Fibroblast of upper back skin (primary cell): Measurements from ENCODE around the gene LBX1.

ENCODE experiments used
- DNase-seq: peaks from one replicate; pipeline ENCODE4 v3.0.0-alpha.2; 2013

The LBX1 gene, protein sequence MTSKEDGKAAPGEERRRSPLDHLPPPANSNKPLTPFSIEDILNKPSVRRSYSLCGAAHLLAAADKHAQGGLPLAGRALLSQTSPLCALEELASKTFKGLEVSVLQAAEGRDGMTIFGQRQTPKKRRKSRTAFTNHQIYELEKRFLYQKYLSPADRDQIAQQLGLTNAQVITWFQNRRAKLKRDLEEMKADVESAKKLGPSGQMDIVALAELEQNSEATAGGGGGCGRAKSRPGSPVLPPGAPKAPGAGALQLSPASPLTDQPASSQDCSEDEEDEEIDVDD

DNA sequence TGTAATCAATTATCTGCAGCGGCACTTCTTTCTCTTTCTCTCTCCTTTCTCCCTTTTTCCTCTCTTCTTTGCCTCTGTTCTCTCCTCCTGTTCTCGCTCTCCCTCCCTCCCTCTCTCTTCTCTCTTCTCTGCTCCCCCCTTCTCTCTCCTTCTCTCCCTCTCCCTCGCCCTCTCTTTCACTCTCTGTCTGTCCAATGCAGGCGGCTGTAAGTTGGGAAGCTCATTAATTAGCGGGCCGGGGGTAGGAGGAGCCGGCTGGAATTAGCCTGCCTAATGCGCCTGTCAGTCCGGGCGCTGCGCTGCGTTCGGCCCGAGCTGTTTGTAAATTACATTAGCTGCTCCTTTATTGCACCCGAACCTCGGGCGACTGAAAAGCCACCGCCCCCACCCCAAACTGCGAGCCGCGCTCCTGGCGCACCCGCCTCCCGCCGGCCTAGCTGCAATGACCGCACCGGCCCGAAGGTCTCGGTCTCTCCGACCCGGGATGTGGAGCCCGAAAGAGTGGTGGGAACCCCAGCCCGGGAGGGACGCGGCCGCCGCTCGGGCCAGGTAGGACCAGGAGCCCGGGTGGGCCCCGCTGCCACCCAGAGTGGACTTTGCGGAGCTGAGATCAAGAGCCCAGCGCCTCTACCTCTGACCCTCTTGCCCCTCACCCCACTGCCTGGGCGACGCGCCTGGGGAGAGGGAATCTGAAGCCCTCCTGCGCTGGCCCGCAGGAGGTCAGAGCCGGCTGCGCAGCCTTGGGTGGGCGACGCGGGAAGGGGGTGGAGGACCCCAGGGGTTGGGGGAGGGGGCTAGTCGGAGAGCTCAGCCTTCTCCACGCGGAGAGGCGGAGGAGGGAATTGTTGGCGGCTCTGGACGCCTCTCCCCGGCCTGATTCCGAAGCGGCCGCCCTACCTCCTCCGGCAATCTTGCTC is at the start of gene LBX1:
LBX1 (minus strand) TSS at position 198 of the 917 bp plus-strand sequence. CDS start 648 bp downstream, outside the sequence.
- DNase-seq = no peak

DNA sequence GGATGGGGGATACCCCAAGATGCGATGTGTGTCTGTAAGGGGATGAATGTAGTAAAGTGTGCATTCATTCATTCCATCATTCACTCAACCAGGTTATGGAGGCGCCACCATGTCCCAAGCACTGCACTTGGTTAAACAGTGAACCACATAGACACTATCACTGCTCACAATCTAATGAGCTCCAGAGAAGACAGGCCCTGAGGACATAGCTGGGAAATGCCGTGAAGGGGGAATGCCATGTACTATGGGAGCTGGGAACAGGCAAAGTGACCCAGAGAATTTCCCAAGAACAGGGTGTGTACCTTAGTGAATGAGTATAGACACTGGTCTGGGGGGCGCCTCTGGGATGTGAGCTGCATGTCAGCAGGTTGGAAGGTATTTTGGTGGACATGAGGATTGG is 44.5 kb upstream of the LBX1 start:
- DNase-seq = no peak

DNA sequence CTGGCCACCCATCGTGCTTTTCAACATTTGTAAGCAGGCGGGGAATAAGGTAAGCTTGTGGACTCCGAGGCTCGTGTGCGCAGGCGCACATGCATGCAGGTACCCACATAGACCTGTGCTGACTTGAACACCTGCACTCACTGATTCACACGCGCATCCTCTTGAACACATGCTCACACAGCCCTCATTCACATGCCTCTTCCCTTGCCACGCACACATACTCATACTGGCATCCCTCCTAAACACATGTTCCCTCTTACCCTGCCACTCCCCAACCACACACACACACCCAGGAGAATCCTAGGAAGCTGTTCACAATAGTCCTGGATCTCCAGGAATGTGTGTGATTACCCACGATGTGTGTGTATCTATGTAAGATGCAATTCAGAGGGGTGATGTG is 44.1 kb upstream of the LBX1 start:
- no peak for DNase-seq

DNA sequence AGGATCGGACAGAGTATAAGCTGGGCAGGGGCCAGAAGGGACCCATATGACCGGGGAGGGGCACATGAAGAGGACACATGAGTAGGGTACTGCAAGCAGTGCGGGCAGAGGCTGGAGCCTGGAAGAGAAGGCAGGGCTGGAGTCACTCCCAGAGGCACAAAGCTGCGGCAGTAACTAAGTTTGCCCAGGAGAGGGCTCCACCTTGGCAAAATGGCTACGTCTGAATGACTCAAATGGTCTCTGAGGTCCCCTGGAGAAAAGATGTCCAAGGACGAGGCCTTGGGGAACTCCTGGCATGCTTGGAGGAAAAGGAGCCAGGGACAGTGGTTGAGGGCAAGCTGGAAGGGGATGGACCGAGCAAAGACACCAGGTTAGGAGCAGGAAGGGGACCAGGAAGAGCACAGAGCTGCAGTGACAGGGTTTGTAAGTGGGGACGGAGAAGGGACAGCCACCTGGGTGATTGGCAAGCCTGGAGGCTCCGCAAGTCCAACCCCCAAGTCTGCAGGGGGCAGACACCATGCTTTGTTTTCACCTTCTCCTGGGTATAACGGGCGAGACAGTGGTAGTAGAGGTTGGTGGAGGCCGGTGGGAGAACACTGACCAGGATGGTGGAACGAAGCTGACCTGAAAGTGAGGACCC is 43.1 kb upstream of the LBX1 start:
- DNase-seq = peak; percentile 65

DNA sequence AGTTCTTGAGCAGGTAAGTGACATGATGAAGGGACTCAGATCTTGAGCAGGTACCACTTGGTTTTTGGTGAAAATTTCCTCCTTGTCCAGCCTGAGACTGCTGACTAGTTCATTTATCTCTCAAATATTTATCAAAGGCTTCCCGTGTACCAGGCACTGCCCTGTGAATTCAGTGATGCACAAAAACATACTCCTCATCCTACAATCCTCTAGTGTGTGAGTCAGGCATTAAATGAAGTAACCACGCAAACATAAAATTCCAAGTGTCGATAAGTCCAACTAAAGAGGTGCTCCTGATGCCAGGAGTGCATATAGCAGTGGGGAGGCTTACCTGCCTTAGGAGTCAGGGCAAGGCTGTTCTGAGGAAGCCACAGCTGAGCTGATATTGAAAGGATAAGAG is 41.5 kb upstream of the LBX1 start:
- no peak for DNase-seq

DNA sequence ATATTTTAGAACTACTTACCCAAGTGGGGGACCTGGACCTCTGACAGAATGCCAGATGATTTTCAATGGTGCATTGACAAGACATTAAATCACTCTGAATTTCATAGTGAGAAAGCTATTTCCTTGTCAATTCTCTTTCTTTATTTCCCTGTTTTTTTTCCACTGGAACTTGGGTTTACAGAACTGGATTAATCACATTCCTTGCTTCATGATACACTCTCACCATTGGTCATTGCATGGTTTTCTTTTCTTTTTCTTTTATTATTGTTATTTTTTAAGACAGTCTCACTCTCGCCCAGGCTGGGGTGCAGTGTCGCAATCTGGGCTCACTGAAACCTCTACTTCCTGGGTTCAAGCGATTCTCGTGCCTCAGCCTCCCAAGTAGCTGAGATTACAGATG is 38.5 kb upstream of the LBX1 start:
- no peak for DNase-seq

DNA sequence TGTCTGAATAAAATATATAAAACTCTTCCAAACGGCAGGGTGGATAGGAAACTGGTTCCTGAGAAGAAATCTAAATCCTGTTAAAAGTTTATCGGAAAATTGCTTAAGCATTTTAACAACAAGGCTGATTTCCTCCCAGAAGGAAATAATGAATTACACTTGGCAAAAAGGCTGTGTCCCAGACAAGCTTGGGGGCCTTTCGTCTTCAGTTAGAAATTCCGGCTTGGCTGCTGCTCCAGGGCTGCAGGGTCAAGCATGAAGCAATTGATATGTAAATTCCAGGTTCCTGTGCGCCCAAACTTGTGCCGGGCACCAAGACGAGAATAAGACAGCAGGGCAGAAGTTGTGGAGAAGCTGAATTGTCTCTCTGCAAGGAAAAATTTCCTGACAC is 38.0 kb upstream of the LBX1 start:
- no peak for DNase-seq

DNA sequence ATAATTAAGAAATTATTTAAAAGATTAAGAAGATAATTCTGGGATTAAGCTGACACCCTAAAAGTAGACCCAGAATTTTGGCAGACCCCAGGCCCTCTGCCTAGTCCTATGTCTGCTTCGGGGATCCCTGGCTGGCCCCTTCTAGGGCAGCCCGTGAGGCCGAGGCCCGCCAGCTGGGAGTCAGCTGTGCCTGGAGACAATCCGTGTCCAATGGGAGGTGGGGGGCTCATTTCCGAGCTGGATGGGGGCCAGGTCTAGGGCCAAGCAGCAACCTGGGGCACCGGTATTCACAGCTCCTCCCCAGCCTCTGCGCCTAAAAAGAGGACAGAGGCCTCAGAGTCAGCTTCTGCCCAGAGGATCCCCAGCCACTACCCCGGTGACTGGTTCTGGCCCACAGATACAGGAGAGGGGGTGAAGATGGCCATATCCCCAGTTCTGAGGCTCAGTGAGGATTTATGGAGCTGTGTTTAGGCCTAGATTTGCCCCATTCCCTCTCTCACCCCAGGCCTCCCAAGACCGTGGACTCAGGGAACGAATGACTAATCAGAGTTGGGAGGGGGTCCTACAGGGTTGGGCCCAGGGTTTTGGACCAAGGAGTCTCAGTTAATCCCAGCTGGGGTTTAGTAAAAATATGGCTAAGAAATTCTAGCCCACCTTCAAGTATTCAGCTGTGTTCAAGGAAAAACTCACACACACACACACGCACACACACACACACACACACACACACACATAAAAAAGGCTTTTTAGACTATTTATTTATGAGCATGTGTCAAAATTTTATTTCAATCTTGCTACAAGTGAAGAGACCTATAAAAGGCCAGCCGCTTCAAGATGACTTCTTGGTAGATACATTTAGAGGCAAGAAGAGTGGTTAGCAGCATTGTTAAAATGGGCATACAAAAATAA is 37.4 kb upstream of the LBX1 start:
- no peak for DNase-seq

DNA sequence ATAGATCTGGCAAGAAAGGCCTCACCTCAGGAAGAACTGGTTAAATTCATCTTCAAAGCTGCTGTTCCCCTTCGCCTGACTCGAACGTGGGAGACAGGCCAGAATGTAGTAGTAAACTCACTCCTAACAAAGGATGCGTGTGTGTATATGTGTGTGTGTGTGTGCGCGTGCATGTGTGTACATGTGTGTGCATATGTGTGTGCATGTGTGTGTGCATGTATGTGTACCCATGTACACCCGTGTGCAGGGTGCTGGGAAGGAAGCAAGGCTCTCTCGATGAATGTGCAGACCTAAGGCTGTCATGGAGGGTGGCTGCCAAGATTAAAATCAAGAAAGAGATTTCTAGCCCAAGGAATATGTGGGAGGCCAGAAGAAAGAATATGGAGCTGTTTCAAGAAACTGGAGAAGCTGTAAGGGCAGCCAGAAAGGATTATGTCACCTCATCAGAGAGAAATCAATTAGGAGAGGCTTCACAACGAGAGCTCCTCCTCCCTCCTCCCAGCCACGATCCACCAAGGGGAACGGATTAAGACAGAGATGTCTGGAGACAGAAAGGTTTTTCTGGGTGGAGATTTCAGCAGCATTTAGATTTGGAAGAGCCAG is 34.0 kb upstream of the LBX1 start:
- no peak for DNase-seq

DNA sequence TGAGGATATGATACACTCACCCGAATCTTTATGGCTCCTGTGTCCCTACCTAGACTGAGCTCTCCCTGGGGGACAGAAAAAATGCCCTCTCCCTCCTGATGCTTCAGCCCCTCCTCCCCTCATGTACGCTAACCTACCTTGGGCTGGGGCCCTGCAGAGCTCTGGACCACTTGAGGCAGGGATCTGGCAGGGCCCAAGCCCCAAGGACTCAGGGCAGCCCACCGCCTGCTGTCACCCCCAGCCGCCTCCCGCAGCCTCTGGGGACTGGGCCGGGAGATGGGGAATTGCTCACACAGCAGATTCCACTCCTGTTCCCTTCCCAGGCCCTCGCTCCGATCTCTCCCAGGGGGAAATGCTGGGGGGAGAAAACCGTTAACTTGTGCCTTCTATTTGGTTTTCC is 32.9 kb upstream of the LBX1 start:
- DNase-seq = no peak

DNA sequence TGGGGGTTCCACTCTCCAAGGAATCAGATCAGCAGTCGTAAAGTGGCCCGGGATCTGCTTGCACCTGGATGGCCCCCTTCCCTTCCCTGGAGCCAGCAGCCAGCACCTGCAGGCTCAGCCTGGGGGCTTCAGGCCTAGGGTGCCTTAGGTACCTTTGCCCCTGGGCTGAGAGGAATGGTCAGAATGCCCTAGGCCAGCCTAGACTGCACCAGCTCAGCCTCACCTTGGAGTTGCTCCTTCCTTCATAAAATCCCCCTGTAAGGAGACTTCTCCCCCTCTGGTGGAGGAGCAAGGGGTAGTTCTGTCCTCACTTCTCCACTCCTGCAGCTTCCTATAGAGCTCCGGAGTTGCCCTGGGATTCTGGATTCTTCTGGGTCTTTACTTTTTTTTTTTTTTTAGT is 32.4 kb upstream of the LBX1 start:
- DNase-seq = no peak

DNA sequence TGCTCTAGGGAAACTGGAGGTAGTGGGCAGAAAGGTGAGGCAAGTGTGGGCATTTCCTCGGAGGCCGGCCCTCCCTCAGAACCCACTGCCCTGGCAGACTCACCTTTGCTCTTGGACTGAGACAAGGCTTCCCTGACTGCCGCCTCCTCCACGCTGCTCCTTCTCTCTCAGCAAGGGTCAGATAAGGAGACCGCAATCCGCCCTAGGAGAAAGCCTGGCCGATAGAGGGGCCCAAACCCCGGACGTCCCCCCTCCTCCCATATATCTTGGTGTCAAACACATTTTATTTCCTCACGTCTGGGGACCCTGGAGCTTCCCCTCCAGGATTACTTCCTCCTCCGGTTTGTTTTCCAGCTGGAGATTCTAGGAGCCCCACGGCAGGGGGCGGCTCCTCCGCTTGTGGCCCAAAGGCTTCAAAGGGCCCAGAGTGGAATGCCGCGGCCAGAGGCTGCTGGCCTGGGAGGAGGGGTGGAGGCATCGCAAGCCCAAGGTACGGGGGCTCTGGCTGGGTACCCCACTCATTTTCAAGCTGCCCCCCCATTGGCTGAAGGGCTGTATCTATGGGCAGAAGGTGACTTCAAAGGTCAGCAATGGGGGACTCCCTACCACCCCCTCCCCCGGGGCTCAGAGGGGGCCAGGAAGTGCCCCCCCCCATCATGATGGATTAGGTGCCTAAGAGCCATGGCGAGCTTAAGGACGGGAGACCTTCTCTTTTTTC is 31.7 kb upstream of the LBX1 start:
- DNase-seq = no peak

DNA sequence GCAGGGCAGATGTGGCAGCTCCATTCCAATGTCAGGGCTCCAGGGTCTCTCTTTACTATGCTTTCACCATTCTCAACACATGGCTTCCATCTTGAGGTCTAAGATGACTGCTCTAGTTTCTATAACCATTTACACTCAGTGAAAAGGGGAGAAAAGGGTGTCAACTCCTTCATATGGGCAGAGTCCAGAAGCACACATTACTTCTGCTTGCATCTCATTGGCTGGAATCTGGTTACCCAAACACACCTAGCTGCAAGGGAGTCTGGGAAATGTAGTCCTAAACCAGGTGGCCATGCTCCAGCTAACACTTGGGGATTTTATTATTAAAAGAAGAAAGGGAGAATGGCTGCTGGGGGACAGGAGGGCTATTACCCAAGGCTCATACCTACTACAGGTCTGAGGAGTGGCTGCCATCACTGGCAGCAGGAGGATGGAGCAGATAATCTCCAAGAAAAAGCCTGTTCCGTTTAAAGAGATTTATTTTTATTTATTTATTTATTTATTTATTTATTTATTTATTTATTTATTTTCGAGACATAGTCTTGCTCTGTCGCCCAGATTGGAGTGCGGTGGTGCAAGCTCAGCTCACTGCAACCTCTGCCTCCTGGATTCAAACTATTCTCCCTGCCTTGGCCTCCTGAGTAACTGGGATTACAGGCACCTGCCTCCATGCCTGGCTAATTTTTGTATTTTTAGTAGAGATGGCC is 29.1 kb upstream of the LBX1 start:
- DNase-seq = no peak

DNA sequence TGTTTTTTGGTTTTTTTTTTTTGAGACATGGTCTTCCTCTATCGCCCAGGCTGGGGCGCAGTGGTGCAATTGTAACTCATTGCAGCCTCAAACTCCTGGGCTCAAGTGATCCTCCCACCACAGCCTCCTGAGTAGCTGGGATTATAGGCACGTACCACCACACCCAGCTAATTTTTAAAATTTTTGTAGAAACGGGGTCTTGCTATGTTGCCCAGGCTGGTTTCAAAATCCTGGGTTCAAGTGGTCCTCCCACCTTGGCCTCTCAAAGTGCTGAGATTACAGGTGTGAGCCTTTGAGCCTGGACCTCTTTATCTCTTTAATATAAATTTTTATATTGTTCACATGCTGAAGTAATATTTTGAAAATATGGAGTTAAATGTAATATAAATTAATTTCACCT is 28.2 kb upstream of the LBX1 start:
- no peak for DNase-seq

DNA sequence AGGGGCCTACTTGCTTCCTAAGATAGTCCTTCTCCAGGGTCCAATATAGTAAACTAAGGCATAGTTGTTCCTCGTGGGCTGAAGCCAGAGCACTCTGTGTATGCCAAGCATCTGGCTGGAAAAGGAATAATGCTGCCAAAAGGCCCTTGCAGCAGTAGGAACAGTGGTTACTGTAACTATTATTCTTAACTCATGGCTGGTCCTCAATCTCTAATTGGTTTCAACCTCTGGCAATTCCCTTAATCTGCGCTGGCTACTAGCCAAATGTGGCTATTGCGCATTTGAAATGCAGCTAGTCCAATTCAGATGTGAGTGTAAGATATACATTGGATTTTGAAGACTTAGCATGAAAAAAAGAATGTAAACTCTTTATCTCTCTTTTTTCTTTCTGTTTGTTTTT is 27.8 kb upstream of the LBX1 start:
- DNase-seq = no peak

DNA sequence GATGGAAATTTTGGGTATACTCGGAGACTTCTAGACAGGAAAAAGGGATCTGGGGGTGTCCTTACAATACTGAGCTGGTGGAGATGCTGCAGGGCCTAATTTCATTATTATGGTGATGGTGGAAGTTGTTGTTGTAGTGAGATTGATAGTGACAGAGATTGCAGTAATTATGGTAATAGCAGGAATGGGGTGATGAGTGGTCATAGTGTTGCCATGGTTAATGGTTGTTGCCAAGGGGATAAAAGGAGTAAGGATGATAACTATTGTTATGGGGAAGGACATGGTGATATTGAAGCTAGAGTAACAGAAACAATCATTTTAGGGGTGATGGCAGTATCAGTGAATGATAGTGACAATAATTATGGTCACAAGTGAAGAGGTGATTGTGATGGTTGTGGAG is 27.1 kb upstream of the LBX1 start:
- no peak for DNase-seq

DNA sequence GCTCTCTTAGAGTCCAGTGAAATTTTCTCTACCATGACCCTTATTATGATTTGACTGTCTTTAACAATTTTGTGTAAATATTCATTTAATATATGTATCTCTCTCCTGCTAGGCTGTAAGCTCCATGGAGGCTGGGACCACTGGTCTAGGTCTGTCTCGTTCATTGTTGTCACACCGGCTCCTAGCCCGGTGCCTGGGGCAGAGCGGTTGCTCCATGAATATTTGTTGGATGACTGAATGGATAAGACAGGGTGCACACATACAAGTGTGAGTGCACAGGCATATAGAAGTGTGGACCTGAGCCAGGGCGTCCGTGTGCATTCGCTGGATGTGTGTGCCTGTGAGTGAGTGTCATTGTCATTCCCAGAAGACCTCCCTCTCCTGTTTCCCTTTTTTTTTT is 20.9 kb upstream of the LBX1 start:
- DNase-seq = no peak

DNA sequence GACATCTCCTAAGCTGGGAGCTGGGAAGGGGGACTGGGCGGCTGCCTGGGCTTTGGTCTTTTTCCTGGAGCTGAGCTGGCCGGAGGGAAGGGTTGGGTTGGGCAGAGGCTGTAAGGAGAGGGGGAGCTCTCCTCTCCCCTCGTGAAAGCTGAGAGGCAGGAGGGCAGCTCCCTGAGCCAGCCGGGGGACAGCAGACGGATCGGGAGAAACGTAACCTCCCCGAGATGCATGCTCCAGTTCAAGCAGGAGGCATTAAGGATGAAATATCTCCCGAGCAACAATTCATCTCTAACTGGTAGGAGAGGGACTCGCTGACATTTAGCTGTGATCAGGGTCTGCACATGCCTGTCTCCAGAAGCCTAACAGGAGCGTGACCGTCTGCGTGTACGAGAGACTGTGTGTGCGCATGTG is 19.9 kb upstream of the LBX1 start:
- no peak for DNase-seq

DNA sequence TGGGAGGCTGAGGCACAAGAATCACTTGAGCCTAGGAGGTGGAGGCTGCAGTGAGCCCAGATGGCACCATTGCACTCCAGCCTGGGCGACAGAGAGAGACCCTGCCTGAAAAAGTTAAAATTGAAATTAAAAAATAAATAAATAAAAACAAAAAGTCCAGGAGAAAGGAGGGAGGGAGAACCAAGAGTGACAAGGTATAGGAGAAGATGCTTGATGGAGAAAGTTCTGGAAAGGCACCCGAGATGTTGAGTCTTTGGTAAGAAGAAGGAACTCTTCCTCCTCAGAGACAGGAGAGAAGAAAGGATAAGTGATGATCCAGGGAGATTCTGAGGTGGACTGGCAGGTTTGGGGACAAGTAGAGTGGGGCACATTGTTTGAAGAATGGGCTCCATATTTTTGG is 17.4 kb upstream of the LBX1 start:
- no peak for DNase-seq

DNA sequence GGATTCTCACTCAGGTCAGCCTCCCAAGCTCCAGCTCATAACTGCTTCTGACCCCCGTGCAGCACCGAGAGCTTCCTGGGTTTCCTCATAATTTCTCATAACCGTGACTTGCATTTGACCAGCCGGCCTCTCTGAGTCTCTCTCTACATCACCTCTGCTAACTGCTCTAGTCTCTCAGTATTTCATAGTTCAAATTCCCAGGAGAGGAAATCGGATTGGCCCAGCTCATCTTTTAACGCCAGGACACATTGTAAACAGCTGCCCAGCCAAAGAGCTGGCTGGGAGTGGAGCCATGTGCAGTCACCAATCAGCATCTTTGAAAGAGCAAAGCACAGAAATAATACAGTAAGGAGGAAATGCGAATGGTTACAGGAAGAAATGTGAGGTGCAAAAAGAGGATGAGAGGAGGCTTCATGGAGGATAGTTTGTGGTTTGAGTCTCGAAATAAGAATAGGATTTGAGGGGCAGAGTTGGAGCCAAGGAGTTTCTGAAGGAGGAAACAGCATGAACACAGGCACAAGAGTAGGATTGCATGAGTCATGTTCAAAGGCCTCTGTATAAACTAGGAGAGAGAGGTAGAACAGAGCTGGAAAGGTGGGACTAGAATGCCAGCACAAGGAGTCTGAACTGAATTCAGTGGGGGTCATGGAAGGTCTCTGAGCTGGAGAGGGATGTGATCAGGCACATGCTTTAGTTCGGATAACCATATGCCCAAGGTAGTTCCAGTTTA is 15.2 kb upstream of the LBX1 start:
- peak; percentile 47 for DNase-seq
